Endothelial cell of umbilical vein (primary cell): Measurements from ENCODE around the gene SEMA6A.

ENCODE experiments used
- CTCF ChIP-seq, 2 donors: IDR thresholded peaks; 1 replicate in 1 of 2; 2 replicates in 1 of 2; pipeline ENCODE4 v1.5.1; 2011; ENCODE audit warnings: low read length in 2 of 2, mild to moderate bottlenecking in 2 of 2, moderate library complexity in 2 of 2, control low read depth in 1 of 2, inconsistent platforms in 1 of 2, low read depth in 1 of 2; ENCODE audit not compliant: insufficient read depth in 1 of 2; ENCODE audit errors: extremely low read depth in 1 of 2
- FOS ChIP-seq: IDR thresholded peaks from 2 replicates; pipeline ENCODE4 v1.6.1; 2011; ENCODE audit warnings: mild to moderate bottlenecking, low read length, moderate library complexity, borderline replicate concordance; ENCODE audit not compliant: insufficient read depth
- POLR2A ChIP-seq: IDR thresholded peaks from 2 replicates; pipeline ENCODE4 v1.6.1; 2012; ENCODE audit warnings: low read depth, mild to moderate bottlenecking, control low read depth, low read length
- POLR2AphosphoS5 ChIP-seq: IDR thresholded peaks from 2 replicates; pipeline ENCODE4 v1.6.1; 2012; ENCODE audit warnings: low read depth, mild to moderate bottlenecking, control low read depth, low read length, moderate library complexity; ENCODE audit not compliant: insufficient read depth

- TF ChIP-seq POLR2AphosphoS5 (no peak), FOS (no peak), CTCF (IDR thresholded peaks at IDR 0.05; ENCODE audit: extremely low read depth in 1 of 2, insufficient read depth in 1 of 2, low read depth in 1 of 2, low read length in 2 of 2) (no peak), POLR2A (no peak)
Measured at GRCh38 chr5:116573702-116574366, 789 bp downstream of the SEMA6A start.
